Measurements from ENCODE around the gene OGDHL. TPM values are rescaled to one million over a fixed set of nuclear protein-coding genes. Genes with fewer than 3 reads are reported as not detected.

OGDHL gene
- total RNA-seq, 1 donor from 2014 or later = not detected

DNA sequence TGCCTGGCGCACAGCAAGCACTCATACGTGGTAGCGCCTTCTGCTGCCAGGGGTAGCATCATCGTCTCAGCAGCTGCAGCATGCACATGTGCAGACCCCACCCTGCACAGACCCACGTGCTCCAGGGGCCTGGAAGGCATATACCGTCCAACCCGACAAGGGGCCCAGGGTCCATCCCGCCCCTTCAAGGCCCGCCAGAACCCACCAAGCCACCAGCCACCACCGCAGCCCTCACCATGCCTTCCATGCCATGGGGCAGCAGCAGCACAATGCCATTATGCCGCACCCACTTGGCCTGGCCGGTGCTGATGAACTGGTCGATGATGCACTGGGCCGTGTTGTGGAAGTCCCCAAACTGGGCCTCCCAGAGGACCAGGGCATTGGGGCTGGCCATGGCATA, 22.7 kb downstream of the OGDHL start:
- Mint-ChIP-seq H3K9me3 (no peaks in the 10 kb centered on the region), H3K27ac (no peak overlapping the region), H3K4me3 (no peak overlapping the region), H3K4me1 (no peaks in the 10 kb centered on the region), H3K36me3 (ENCODE audit: low read depth) (no peaks in the 10 kb centered on the region), H3K27me3 (no peaks in the 10 kb centered on the region)
- intact Hi-C loops (cut with micrococcal nuclease) = no loop called here
- ChIA-PET POLR2A (no interaction called here), CTCF (no interaction called here)
- ATAC-seq (ENCODE audit: low read depth) (no peak), DNase-seq (no peak)
- TF ChIP-seq, protein P1, sequence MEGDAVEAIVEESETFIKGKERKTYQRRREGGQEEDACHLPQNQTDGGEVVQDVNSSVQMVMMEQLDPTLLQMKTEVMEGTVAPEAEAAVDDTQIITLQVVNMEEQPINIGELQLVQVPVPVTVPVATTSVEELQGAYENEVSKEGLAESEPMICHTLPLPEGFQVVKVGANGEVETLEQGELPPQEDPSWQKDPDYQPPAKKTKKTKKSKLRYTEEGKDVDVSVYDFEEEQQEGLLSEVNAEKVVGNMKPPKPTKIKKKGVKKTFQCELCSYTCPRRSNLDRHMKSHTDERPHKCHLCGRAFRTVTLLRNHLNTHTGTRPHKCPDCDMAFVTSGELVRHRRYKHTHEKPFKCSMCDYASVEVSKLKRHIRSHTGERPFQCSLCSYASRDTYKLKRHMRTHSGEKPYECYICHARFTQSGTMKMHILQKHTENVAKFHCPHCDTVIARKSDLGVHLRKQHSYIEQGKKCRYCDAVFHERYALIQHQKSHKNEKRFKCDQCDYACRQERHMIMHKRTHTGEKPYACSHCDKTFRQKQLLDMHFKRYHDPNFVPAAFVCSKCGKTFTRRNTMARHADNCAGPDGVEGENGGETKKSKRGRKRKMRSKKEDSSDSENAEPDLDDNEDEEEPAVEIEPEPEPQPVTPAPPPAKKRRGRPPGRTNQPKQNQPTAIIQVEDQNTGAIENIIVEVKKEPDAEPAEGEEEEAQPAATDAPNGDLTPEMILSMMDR (IDR thresholded peaks at IDR 0.05) = no peak

- no peaks in the 10 kb centered on the region for H3K9me3 Mint-ChIP-seq
- intact Hi-C loops (cut with micrococcal nuclease) = no loop called here
- H3K27ac Mint-ChIP-seq = no peak overlapping the region
- H3K4me1 Mint-ChIP-seq = no peaks in the 10 kb centered on the region
- TF ChIP-seq, protein P1 (IDR thresholded peaks at IDR 0.05) = no peak
- ATAC-seq (ENCODE audit: low read depth) (no peak), DNase-seq (no peak)
- POLR2A ChIA-PET = no interaction called here
- H3K36me3 Mint-ChIP-seq (ENCODE audit: low read depth) = no peaks in the 10 kb centered on the region
- no peaks in the 10 kb centered on the region for H3K27me3 Mint-ChIP-seq
- no peak overlapping the region for H3K4me3 Mint-ChIP-seq
- CTCF ChIA-PET = no interaction called here
Measured at GRCh38 chr10:49738616-49739360, 23.3 kb downstream of the OGDHL start.

DNA sequence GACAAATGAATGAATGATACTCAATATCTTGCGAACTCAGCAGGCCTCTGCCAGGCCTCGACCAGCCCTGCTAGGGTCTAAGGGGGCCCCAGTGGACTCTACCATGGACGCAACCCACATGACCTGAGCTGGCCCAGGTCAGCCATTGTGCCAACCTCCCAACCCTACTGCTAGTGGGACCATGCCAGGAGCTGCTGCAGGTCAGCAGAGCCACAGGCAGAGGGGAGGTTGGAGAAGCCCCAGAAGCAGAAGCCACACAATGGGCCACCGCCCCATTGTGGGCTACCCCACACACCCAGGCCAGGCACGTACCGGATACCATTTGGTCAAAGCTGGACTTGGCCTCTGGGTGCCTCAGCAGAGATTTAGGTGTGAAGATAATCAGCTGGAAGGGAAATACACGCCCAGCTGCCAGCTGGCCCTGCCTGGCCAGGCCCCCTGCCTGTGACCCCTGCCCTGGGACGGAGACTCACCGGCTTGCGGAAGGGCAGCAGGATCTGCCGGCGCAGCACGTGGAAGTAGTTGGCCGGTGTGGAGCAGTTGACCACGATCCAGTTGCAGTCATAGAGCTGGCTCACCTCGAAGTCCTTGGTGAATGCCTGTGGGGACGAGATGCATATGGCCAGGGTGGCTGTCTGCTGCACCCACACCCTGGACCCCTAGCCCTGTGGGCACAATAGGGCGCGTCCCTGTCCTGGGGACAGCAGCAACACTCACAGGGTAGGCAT, 24.5 kb downstream of the OGDHL start:
- Mint-ChIP-seq H3K4me1 (no peaks in the 10 kb centered on the region), H3K27ac (no peak overlapping the region), H3K9me3 (no peaks in the 10 kb centered on the region), H3K36me3 (ENCODE audit: low read depth) (no peaks in the 10 kb centered on the region), H3K4me3 (no peak overlapping the region), H3K27me3 (no peaks in the 10 kb centered on the region)
- TF ChIP-seq, protein P1 (IDR thresholded peaks at IDR 0.05) = no peak
- POLR2A ChIA-PET = no interaction called here
- intact Hi-C loops (cut with micrococcal nuclease) = no loop called here
- CTCF ChIA-PET = no interaction called here
- no peak for ATAC-seq (ENCODE audit: low read depth)
- no peak for DNase-seq

DNA sequence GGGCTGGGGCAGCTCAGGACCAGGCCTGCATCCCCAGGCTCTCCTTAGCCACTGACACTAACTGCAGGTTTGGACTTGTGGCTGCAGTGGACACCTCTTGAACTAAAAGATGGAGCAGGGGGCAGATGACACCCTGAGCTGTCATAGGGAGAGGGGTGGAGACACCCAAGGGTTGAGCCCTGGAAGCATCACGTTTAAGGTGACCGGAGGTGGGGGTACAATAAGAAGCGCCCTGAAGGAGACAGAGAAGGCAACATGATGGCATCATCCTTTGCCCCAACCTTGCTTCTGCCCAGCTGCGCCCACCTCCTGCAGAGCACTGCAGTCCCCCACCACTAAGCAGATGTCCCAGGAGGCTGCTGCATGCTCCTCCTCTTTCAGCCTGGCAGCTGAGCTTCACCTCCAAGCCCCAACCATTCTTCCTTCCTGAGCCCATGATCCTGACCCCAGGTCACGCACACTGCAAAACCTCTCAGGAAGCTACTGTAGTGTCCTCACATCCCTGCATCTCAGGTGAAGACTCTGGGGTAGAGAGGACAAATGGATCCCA, 25.5 kb downstream of the OGDHL start:
- Mint-ChIP-seq H3K4me1 (no peaks in the 10 kb centered on the region), H3K4me3 (no peak overlapping the region), H3K36me3 (ENCODE audit: low read depth) (no peaks in the 10 kb centered on the region), H3K9me3 (no peaks in the 10 kb centered on the region), H3K27ac (no peak overlapping the region), H3K27me3 (no peaks in the 10 kb centered on the region)
- TF ChIP-seq, protein P1 (IDR thresholded peaks at IDR 0.05) = no peak
- intact Hi-C loops (cut with micrococcal nuclease) = no loop called here
- ATAC-seq (ENCODE audit: low read depth) (no peak), DNase-seq (no peak)
- POLR2A ChIA-PET = no interaction called here
- CTCF ChIA-PET = no interaction called here

- H3K27ac Mint-ChIP-seq = no peak overlapping the region
Measured at GRCh38 chr10:49735848-49736563, 26.1 kb downstream of the OGDHL start.

More at GRCh38 chr10:49735848-49736563, 26.1 kb downstream of the OGDHL start:
- TF ChIP-seq, protein P1 (IDR thresholded peaks at IDR 0.05) = no peak
- CTCF ChIA-PET = no interaction called here
- no peaks in the 10 kb centered on the region for H3K9me3 Mint-ChIP-seq
- H3K27me3 Mint-ChIP-seq = no peaks in the 10 kb centered on the region
- intact Hi-C loops (cut with micrococcal nuclease) = no loop called here
- no peak overlapping the region for H3K4me3 Mint-ChIP-seq
- POLR2A ChIA-PET = no interaction called here
- DNase-seq = no peak
- no peaks in the 10 kb centered on the region for H3K36me3 Mint-ChIP-seq (ENCODE audit: low read depth)
- no peaks in the 10 kb centered on the region for H3K4me1 Mint-ChIP-seq
- ATAC-seq (ENCODE audit: low read depth) = no peak
